Neural crest cell (in vitro differentiated cells): ENCODE data around the gene PAQR6. TPM values are rescaled to one million over a fixed set of nuclear protein-coding genes. Genes with fewer than 3 reads are reported as not detected.

Experiments used
- DNase-seq: peaks from one replicate; pipeline ENCODE4 v3.0.0; 2021; ENCODE audit warnings: low read depth, mixed read lengths, low spot score
- H3K27ac Mint-ChIP-seq: one replicate; pipeline ENCODE4 v1.8.0; 2021; ENCODE audit warnings: mild to moderate bottlenecking, mixed read lengths; ENCODE audit not compliant: unreplicated experiment
- H3K27me3 Mint-ChIP-seq: 2 replicates; pipeline ENCODE4 v1.8.0; 2021; ENCODE audit warnings: low read depth, mild to moderate bottlenecking, mixed read lengths
- H3K36me3 Mint-ChIP-seq: 2 replicates; pipeline ENCODE4 v1.8.0; 2021; ENCODE audit warnings: low read depth, mild to moderate bottlenecking, mixed read lengths
- H3K4me1 Mint-ChIP-seq: 2 replicates; pipeline ENCODE4 v1.8.0; 2021; ENCODE audit warnings: mixed read lengths
- H3K4me3 Mint-ChIP-seq: one replicate; pipeline ENCODE4 v1.8.0; 2021; ENCODE audit warnings: mild to moderate bottlenecking, mixed read lengths
- H3K9me3 Mint-ChIP-seq: 2 replicates; pipeline ENCODE4 v1.8.0; 2021; ENCODE audit warnings: mixed read lengths
- total RNA-seq: library from RNA; stranded (reverse); gene quantifications from 2 replicates; pipeline ENCODE4 v1.2.1, GENCODE V29; 2021
- TF ChIP-seq, protein P1 (sequence below): fragments of 200-600 bp; sonication (generic); conservative IDR thresholded peaks from 2 replicates; pipeline ENCODE4 v1.5.0; 2021; ENCODE audit warnings: antibody characterized with exemption, mild to moderate bottlenecking

Gene PAQR6
- total RNA-seq, 1 donor from 2014 or later = 17.1 TPM

DNA sequence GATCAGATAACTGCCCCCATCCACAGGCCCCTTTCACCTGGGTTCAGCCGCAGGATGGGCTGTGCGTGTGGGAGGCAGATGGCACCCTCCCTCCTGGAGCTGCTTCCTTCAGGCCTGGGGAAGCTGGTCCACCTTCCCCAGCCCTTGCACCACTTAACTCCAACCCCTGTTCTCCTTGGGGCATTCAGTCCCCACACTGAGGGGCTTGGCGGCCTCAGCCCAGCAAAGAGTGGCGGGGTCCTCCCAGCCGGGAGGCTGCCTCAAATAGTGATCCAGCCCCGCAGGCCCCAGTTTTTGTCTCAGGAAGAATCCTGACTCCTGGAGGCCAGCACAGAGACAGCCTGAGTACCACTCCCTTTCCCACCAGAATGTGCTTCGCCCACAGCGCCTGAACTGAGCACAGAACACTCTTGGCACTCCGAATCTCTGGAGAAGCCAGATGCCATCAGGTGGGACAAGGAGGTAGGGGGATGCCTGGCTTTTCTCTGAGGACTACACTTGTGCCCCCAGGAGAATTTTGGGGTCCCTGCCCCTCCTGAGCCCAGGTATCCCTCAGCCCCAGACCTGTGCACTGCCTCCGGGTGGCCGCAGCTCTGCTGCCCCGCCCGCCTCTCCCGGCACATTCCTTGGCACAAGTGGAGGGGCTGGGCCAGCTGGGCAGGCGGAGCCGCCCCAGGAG is 936 bp downstream of the PAQR6 start:
- H3K27me3 Mint-ChIP-seq = peaks cover 22% of the 10 kb centered on the region
- no peak overlapping the region for H3K4me3 Mint-ChIP-seq
- no peaks in the 10 kb centered on the region for H3K9me3 Mint-ChIP-seq

DNA sequence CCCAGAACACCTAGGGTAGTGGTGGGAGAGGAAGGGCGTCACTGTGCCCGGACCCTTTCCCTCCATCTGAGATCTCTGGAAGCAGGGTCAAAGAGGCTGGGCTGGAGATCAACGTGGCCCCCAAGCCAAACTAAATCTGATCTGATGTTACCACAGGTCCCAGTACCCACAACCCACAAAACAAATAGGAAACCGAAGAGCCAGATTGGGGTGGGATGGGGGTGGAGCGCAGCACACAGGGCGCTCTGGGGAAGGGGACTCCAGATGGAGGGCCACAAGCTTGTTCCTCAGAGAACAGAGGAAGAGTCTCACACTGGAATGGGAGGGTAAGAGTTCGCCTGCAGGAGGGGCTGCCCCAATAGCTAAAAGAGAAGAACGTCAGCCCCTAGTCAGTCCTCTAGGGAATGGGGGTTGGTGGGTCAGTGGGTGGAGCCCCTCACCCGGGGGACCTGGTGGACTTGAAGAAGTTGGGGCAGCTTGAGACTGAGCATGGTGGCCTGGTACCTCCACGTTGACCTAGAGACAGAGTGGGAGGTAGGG is 1.5 kb downstream of the PAQR6 start:
- Mint-ChIP-seq H3K4me1 (peaks cover 25% of the 10 kb centered on the region), H3K4me3 (peak overlapping the region; percentile 61), H3K9me3 (no peaks in the 10 kb centered on the region), H3K27ac (no peak overlapping the region), H3K27me3 (peaks cover 22% of the 10 kb centered on the region), H3K36me3 (no peaks in the 10 kb centered on the region)
- TF ChIP-seq, protein P1, sequence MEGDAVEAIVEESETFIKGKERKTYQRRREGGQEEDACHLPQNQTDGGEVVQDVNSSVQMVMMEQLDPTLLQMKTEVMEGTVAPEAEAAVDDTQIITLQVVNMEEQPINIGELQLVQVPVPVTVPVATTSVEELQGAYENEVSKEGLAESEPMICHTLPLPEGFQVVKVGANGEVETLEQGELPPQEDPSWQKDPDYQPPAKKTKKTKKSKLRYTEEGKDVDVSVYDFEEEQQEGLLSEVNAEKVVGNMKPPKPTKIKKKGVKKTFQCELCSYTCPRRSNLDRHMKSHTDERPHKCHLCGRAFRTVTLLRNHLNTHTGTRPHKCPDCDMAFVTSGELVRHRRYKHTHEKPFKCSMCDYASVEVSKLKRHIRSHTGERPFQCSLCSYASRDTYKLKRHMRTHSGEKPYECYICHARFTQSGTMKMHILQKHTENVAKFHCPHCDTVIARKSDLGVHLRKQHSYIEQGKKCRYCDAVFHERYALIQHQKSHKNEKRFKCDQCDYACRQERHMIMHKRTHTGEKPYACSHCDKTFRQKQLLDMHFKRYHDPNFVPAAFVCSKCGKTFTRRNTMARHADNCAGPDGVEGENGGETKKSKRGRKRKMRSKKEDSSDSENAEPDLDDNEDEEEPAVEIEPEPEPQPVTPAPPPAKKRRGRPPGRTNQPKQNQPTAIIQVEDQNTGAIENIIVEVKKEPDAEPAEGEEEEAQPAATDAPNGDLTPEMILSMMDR = no peak
- DNase-seq = no peak

More for the DNA sequence above, 936 bp downstream of the PAQR6 start:
- H3K27ac Mint-ChIP-seq = no peak overlapping the region
- TF ChIP-seq, protein P1 = no peak
- DNase-seq = no peak
- no peaks in the 10 kb centered on the region for H3K36me3 Mint-ChIP-seq
- H3K4me1 Mint-ChIP-seq = peaks cover 25% of the 10 kb centered on the region

DNA sequence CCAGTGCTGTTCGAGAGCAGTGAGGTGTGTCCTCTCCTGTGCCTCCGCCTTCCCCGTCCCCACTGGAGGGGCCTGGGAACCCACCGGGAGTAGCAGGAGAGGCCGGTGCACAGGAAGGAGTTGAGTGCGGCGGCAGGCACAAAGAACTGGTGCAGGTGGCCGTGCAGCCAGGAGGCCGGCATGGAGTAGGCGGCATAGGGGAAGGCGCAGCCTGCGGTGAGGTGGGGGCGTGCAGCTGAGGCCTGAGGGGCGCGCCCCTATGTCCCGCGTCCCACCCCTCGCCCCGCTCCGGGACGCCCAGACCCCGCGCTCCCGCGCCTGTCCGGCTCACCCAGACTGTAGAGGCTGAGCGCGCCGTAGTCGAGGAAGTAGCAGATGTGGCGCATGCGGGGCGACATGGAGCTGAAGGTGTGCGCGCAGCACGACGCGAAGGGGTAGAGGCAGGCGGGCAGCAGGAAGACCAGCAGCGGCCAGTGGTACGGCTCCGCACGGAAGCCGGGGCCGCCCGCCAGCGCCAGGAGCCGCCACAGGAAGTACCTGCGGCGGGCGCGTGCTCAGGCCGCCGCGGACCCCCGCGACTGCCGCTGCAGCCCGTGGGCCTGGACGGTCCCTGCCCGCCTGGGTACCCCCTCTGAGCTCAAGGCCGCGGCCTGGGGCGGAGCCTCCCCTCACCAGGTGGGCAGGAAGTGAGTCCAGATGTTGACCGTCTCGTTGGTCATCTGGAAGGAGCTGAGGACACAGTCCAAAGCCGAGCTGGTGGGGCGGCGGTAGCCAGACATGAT is 2.2 kb downstream of the PAQR6 start:
- Mint-ChIP-seq H3K36me3 (no peaks in the 10 kb centered on the region), H3K9me3 (no peaks in the 10 kb centered on the region), H3K4me1 (peaks cover 25% of the 10 kb centered on the region), H3K4me3 (peak overlapping the region; percentile 75), H3K27me3 (peaks cover 22% of the 10 kb centered on the region), H3K27ac (peak overlapping the region; percentile 36)
- DNase-seq = no peak
- TF ChIP-seq, protein P1 = no peak

DNA sequence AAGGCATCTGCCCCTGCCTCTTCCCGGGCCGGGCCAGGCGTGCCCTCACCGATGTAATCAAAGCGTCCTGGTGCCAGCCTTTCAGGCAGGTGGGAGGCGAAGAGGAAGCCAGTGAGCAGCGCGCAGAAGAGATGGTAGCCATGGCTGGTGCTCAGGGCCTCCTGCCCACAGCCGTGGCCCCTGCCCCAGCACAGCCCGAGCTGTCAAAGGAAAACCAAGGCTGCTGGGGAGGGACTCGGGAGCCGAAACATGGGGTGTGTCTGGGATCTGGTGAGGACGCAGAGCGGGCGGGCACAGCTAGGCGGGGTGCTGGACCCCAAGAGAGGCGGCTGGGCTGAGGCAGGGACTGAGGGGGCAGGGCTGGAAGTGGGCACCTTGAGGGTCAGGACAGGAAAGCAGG is 3.1 kb downstream of the PAQR6 start:
- Mint-ChIP-seq H3K27ac (peak overlapping the region; percentile 62), H3K4me3 (peak overlapping the region; percentile 75), H3K9me3 (no peaks in the 10 kb centered on the region), H3K27me3 (peaks cover 25% of the 10 kb centered on the region), H3K36me3 (peaks cover 3% of the 10 kb centered on the region), H3K4me1 (peaks cover 25% of the 10 kb centered on the region)
- DNase-seq = no peak
- TF ChIP-seq, protein P1 = no peak

DNA sequence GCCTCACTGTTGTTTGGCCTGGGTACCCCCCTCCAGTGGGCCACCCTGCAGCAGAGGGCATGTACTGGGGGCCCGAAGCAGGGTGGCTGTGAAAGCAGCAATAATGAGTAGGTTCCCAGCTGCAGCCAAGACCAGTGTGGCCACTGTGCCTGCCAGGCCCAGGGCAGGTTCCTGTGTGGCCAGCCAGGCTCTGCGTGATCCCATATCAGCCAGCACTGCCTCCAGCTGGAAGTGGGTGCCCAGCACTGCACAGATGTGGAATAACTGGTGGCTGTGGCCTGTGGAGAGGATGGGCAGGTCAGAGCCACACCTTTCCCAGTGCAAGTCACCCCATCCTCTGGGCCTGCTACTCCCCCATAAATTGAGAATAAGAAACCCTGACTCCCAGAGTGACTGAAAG is 3.7 kb downstream of the PAQR6 start:
- TF ChIP-seq, protein P1 = no peak
- no peak overlapping the region for H3K27ac Mint-ChIP-seq
- no peak for DNase-seq

More for the DNA sequence above, 3.7 kb downstream of the PAQR6 start:
- Mint-ChIP-seq H3K27me3 (peaks cover 25% of the 10 kb centered on the region), H3K36me3 (peaks cover 4% of the 10 kb centered on the region), H3K4me1 (peaks cover 19% of the 10 kb centered on the region), H3K9me3 (no peaks in the 10 kb centered on the region), H3K4me3 (peak overlapping the region; percentile 75)
